DMS79 (cell line): ENCODE results near the gene PPARA.

Experiments
- DNase-seq: peaks from one replicate; lab custom pipeline; 2025; lab: John Stamatoyannopoulos, UW

PPARA gene

DNA sequence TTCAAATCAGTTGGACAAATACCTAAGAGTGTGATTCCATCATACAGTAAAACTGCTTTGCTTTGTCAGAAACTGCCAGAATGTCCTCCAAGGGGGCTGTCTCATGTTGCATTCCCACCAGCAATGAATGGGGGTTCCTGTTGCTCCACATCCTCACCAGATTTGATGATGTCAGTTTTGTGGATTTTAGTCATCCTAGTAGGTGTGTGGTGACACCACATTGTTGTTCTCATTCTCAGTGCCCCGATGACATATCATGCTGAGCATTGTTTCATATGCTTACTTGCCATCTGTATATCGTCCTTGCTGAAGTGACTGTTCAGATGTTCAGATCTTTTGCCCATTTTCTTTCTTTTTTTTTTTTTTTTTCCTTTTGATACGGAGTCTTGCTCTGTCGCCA, 62.7 kb downstream of the PPARA start:
- no peak for DNase-seq

DNA sequence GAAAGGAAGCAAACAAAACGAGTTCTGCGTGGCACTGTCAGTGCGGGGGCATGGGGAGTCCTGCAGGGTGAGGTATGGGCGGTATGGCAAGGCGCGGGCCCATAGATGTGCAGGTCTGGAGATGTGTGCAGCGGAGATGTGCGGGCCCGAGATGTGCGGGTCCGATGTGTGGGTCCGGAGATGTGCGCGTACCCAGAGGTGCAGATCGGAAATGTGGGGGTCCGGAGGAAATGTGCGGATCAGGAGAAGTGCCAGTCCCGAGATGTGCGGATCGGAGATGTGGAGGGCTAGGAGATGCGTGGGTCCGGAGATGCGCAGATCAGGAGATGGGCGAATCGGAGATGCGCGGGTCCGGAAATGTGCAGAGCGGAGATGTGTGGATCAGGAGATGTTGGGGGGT, 63.8 kb downstream of the PPARA start:
- no peak for DNase-seq

DNA sequence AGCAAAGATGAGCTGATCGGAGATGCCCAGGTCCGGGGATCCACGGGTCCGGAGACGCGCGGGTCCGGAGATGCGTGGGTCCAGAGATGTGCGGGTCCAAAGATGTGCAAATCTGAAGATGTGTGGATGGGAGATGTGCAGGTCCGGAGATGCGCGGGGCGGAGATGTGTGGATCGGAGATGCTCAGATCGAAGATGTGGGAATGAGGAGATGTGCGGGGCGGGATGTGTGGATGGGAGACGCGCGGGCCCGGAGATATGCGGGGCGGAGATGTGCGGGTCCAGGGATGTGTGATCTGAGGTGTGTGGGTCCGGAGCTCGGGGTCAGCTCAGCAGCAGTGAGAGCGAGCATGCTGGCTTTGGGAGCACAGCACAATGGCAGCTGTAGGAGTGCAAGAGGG, 64.3 kb downstream of the PPARA start:
- no peak for DNase-seq

DNA sequence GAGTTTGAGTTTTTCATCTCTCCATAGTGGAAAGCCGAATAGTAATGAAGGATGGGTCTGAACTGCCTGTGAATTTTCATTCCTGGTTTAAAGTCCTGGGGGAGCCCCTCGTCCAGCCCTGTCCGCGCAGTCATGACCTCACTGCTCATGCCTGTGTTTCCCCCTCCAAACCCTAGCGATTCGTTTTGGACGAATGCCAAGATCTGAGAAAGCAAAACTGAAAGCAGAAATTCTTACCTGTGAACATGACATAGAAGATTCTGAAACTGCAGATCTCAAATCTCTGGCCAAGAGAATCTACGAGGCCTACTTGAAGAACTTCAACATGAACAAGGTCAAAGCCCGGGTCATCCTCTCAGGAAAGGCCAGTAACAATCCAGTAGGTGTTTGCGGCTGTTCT, 69.3 kb downstream of the PPARA start:
- DNase-seq: no peak

DNA sequence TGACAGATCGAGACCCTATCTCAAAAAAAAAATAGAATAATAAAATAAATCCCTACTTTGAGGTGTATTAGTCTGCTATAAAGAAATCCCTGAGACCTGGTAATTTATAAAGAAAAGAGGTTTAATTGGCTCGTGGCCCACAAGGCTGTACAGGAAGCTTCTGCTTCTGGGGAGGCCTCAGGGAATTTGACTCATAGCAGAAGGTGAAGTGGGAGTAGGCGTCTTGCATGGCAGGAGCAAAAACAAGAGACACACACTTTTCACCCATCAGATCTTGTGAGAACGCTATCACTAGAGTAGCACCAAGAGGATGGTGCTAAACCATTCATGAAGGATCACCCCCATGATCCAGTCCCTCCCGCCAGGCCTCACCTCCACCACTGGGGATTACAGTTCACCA, 70.6 kb downstream of the PPARA start:
- no peak for DNase-seq

DNA sequence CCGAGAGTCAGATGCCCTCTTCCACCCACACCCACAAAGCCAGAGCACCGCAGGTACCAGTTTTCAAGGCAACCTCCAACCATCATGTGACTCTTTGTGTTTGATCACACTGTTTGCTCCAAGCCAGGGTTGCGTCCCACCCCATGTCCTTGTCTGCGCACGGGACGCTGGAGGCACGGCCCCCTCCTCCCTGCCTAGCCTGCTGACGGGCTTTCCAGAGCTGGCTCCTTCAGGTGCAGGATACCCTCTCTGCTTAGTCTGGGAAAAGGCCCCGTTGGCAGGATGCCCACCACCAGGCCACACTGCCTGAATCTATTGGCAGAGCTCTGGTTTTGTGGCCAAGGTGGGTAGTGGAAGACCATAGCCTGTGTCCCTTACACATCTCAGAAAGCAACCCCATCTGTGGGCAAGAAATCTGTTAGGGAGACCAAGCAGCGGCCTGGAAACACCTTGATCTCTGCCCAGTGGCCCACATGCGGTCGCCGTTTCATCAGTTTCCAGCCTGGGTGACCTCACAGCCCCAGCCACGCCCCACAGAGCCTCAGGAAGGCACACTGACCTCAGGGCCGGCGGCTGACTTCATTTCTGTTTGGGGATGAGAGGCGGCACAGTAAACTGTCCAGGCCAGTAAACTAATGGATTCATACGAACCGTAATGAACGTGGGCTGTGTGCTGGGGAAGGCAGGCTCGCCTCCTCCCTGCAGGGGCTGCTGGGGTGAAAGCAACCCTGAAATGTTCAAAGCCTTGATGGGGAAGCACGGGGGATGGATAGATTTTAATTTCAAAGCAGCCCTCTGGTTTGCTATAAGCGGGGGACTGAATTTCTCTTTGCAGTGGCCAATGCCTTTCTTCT, 73.9 kb downstream of the PPARA start:
- no peak for DNase-seq

DNA sequence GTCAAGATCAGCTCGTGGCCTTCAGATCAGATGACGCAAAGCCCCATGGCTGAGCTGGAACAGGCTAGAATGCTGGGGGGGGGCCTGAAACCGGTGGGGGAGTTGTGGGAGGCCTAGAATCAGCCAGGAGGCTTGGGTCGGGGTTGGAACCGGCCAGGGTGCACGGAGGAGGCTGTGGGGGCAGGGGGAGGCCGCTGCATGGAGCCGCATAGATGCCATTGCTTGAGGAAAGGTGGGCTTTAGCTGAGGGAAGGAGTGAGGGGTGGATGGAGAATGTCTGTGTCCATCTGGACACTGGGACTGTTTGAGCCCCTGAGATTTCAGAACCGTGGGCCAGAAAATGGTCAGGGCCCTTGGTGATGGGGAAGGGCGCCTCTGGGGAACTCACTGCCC, 74.6 kb downstream of the PPARA start:
- DNase-seq: no peak

DNA sequence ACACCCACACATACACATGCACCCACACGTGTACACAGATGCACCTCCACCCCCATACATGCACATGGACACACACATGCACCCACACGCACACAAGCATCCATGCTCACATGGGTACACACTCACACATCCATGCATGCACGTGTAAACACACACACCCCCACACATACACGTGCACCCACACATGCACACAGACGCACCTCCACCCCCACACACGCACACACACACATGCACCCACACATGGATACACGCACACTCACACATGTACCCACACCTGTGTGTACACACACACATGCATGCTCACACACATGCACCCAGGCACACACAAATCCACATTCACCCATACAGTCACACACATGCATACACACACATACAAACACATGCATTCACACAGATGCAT, 75.3 kb downstream of the PPARA start:
- no peak for DNase-seq

DNA sequence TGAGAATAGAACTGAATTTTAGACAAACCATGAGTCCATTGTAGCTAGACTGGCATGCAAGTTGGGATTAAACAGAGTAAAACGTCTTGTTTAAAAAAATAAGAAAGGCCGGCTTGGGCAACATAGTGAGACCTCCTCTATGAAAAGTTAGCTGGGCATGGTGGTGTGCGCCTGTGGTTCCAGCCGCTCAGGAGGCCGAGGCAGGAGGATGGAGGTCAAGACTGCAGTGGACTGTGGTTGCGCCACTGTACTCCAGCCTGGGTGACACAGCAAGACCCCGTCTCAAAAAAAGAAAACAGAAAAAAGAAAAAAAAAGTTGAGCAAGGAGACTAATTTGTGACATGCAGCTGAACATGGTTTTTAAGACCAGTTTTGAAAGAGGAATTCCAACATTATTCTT, 76.3 kb downstream of the PPARA start:
- no peak for DNase-seq

DNA sequence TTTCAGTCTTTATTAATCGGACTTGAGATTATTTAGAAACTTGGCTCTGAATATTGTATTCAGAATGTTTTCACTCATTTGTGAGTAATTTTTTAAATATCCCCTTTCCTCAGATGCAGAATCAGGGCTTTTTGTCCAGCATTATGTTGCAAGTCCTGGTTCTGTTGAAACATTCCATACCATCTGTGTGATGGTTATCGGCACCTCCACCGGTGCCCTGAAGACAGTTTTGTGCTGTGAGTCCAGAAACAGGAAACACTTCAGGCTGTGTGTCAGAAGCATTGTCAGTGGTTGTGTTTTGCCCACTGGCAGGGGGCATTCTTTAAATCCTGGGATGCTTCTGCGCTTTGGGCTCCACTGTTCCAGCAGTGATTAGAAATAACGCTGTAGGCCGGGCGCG, 79.4 kb downstream of the PPARA start:
- no peak for DNase-seq

DNA sequence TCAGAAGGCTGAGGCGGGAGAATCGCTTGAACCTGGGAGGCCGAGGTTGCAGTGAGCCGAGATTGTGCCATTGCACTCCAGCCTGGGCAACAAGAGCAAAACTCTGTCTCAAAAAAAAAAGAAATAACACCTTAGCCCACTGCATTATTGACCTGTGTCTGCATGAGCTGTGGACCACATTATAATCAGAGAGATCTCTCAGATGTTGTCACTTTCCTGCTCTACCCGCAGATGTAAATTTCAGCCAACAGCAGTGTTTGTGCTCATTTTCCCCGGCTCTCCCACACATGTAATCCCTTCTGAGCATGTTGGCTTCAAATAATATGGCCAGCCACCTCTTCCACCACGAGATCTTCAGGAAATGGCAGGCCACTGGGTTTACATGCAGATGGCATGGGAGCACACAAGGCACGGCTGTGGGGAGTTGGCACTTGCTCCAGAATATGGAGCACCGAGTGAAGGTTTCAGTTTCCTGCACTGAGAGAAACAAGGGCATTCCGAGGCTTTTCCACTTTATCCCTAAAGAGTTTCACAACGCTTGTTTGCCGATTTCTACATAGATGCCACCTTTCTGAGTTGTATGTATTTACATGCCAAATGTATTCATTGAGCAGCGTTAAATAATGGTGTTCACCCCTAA, 80.1 kb downstream of the PPARA start:
- no peak for DNase-seq

DNA sequence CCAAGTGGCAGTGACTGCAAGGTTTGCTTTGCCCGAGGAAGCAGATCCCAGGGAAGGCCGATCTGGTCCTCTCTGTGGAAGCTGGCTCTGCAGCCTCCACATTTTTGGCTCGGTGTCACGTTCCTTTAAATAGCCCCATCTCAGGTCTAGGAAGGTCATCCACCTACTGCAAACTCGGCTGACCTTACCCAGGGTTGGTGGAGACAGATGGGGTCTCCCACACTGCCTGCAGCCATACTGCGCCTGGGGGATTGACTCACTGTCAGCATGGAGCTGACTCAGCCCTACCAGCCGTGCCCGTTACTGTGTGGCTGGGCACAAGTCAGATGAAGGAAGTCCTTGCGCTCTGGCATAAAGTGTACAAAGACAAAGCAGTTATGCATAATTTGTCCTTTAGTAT, 82.9 kb downstream of the PPARA start:
- no peak for DNase-seq

DNA sequence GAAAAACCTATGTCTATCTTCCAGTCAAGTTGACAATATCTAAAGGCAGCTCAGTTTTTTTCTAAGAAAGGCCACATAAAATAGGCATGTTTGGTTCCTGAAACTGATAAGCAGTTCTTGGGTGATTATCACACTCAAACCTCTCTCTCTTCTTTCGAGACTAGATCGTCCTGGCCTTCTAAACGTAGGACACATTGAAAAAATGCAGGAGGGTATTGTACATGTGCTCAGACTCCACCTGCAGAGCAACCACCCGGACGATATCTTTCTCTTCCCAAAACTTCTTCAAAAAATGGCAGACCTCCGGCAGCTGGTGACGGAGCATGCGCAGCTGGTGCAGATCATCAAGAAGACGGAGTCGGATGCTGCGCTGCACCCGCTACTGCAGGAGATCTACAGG, 84.6 kb downstream of the PPARA start:
- no peak for DNase-seq

DNA sequence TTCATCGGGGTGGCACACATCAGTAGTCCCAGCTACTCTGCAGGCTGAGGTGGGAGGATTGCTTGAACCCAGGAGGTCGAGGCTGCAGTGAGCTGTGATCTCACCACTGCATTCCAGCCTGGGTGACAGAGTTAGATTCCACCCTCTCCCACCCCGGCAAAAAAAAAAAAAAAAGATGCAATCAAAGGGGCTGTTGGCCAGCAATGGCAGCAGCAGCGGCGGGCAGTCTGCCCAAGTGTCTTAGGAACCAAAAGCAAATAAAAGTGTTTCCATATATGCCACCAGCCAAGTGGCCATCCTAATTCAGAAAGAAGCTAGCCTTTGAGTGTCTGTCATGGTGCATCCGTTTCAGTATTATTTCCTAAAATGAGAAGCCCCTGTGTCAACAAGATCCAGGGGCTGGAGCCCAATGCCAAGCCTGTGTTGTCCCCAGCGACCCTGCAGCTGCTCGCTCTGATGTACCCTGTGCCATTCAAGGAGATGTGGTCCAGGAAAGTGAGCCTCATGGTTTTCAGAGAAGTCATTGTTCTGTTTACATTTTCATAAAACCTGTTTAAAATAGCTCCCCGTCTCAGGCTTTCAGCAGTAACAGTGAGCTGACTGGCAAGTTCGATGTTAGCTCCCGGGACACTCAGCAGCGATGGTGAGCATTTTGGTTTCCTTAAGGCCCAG, 87.3 kb downstream of the PPARA start:
- no peak for DNase-seq

DNA sequence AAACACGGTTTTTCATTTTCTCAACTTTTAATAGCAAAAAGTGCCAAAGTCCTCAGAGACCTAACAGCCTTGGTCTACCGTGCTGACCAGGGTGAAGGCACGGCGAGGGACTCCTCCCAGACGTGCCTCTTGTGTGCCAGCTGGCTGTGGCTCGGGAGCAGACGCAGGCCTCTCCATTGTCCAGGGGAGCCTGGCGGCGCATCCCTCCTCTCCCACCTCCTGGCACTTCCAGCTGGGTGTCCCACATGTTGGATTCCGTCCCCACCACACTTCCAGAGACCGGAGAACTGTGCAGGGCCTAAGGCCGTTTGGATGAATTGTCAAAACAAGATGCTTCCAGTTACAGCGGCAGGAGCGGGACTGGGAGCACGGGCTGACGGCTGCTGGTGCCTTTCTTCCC, 88.2 kb downstream of the PPARA start:
- DNase-seq: no peak

DNA sequence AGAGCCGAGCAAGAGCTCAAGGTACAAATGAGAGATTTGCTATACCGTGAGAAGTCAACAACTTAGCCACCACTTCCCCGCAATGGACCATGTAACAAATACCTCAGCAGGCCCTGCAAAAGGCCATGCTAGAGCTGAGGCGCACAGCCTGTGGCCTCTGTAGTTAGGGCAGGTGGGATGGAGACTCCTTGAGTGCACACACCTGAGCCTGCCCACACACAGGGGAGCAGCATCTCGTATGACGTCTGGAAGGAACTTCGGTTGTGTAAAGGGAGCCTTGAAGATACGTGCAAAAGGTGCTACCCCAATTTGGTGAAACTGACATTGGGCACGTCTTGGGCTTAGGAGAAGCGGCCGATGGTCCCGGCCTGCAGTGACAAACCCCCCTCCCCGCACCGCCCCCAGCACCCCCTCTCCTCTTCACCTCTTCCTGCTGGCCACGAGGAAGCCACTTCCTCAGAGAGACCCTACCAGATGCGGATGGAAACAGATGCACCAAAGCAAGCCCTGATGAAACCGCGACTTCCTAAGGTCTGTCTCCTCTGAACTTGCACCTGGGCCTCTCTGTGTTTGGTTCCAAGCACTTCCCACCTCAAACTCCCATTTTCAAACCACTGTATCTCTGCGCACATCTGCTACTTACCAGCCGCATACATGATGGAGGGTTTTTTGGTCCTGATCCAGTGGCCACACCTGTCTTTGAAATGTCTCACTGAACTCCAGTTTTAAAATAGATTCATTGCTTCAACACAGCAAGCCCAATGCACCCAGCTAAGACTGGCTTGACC, 89.1 kb downstream of the PPARA start:
- no peak for DNase-seq

DNA sequence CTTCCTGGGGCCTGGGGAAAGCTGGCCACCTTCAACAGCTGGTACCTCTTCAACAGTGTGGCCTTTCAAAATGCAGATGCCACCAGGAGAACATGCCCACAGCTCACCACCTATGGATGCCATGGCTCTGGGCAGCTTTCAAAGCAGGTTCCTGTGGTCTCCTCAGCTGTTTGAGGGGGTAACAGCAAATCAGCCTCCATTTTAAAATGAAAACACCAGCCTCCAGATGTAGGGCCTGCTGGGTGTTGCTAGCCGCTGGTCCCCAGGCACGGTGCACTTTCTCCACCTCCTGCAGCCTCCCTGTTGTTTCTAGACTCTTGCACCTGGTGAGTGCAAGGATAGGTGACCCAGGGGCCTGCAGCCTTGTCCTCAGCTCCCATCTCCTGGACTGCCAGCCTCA, 89.7 kb downstream of the PPARA start:
- no peak for DNase-seq

DNA sequence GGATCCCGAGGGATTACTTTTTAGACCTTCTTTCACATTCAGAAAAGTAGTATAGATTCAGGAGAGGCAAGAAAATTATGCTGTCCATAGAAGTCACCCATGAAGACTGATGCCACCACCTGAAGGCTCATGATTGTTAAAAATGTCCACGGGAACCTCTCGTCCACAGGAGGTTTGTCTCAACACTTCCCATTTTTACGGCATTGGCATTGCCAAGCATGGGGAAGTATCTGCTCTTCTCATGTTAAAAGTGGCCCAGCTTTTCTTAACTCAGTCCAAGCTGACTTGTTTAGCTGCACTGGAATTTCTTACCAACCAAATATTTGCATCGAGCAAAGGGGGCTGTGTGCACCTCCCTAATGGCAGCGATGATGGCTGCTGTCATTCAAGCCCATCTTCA, 90.2 kb downstream of the PPARA start:
- no peak for DNase-seq

DNA sequence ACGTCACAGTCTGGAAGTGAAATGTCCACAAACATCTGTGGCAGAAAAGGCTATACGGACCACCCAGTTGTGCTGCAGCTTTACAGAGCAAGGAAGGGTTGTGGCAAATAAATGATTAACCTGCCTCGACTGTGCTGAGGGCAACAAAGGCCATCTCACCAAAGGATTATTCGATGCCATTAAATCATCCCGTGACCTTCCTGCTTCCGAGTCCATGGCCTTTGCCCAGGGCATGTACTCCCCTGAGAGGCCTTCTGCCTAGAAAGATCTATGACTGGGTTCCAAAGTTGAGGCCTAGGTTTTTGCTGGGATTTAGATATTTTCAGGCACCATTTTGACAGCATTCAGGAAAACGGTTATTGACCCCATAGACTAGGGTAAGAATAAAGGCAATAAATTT, 90.6 kb downstream of the PPARA start:
- DNase-seq: no peak

DNA sequence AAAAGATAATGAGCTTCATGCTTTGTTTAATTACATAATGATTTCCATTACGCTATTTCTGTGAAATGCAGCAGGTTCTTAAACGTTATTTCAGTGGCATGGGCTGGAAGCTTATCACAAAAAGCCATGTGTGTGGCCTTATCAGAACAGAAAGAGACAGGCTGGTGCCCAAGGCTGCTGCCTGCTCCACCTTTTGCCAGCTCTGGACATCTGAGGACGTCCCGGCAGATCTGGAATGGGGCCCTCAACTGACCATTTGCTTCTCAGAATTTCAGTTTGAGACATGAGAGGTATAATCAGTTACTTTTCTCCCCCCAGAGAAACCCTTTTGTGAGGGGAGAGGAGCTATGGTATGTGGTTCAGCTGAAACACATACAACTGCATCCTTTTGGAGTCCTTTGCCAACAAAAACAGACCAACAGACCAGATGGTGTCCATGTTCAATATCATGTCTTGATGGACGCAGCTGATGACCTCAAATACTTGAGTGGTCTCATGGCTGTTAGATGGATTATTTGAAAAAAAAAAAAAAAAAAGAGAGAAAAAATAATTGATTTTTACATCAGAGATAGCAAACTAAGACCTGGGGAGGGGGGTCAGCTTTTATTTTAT, 91.2 kb downstream of the PPARA start:
- DNase-seq: no peak

DNA sequence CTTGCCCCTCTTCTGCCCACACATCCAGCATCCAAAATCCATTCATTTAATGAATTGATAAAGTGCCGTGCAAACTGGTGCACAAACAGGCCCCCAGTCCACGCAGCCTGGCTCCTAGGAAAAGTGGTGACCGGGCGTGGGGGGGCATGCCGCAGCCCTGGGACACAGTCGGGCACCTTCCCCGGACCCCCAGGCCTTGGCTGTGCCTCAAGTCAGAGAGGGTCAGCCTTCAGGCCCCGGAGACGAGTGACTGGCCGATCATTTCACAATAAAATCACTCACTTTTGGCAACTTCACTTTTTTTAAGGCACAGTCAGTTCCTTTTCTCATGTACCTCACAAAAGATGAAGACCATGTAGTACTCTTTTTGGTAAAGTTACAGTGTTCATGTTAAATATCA, 91.8 kb downstream of the PPARA start:
- no peak for DNase-seq

DNA sequence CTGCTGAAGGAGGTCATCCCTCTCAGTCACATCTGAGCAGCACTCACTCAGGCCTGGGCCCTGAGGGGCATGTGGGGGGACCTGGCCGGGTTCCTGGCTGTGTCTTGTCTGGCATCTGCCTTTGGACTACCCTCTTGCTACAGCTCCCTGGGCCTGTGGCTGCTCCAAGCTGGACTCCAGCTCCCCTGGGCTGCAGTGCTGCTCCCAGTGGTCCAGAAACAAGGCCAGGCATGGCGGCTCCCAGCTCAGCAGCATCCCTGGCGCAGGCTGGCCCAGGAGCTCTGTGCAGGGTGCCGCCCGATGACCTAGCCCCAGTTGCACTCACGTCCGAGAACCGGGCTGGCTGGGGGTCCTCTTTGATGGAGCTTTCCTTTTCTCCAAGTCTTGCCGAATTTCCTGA, 94.4 kb downstream of the PPARA start:
- no peak for DNase-seq
